K562 (cell line): ENCODE results near the gene NINJ1. TPM values are rescaled to one million over a fixed set of nuclear protein-coding genes. Genes with fewer than 3 reads are reported as not detected.

Source experiments
- ATF4 ChIP-seq: fragments of 450-650 bp; formaldehyde crosslinking; IDR thresholded peaks from 2 replicates; pipeline ENCODE4 v1.4.0; 2022; ENCODE audit warnings: mild to moderate bottlenecking, moderate library complexity
- BMI1 ChIP-seq: fragments of 150-350 bp; IDR thresholded peaks from 2 replicates; pipeline ENCODE4 v1.6.1; 2014; ENCODE audit warnings: low read length
- FOXJ3 ChIP-seq: sonication (generic); formaldehyde crosslinking; IDR thresholded peaks from 2 replicates; pipeline ENCODE4 v1.4.0; 2020; ENCODE audit warnings: mild to moderate bottlenecking, missing genetic modification reagents
- HDGF ChIP-seq: fragments of 450-650 bp; IDR thresholded peaks from 2 replicates; pipeline ENCODE4 v1.6.1; 2016
- LCOR ChIP-seq: sonication (generic); formaldehyde crosslinking; IDR thresholded peaks from 2 replicates; pipeline ENCODE4 v1.8.0; 2022; ENCODE audit warnings: mild to moderate bottlenecking, missing genetic modification reagents
- MED1 ChIP-seq: sonication (generic); formaldehyde crosslinking; IDR thresholded peaks from 2 replicates; pipeline ENCODE4 v1.8.1; 2023; ENCODE audit warnings: missing genetic modification reagents, borderline replicate concordance
- NRF1 ChIP-seq, 2 experiments: fragments of 450-650 bp; IDR thresholded peaks in 1 of 2; conservative IDR thresholded peaks in 1 of 2; 2 replicates each; pipeline ENCODE4 v1.6.1; 2014; ENCODE audit warnings: mild to moderate bottlenecking in 2 of 2
- PATZ1 ChIP-seq: fragments of 250-450 bp; sonication (Bioruptor Pico); IDR thresholded peaks from 2 replicates; pipeline ENCODE4 v1.5.0; 2020; ENCODE audit warnings: mild to moderate bottlenecking, borderline replicate concordance
- POLR2A ChIP-seq: fragments of 450-650 bp; conservative IDR thresholded peaks from 2 replicates; pipeline ENCODE4 v1.6.1; 2016
- SAFB ChIP-seq: fragments of 200-400 bp; formaldehyde crosslinking; IDR thresholded peaks from 2 replicates; pipeline ENCODE4 v1.6.1; 2017; ENCODE audit warnings: low read depth, low read length, borderline replicate concordance
- SIN3B ChIP-seq: fragments of 450-650 bp; IDR thresholded peaks from 2 replicates; pipeline ENCODE4 v1.6.1; 2017; ENCODE audit warnings: low read depth, mild to moderate bottlenecking, moderate library complexity
- TCF7 ChIP-seq: sonication (generic); IDR thresholded peaks from 2 replicates; pipeline ENCODE4 v1.6.1; 2016; ENCODE audit warnings: antibody characterized with exemption, borderline replicate concordance
- TEAD1 ChIP-seq, 2 experiments: fragments of 450-650 bp in 1 of 2; sonication (generic) in 1 of 2; formaldehyde crosslinking; IDR thresholded peaks; 2 replicates each; pipeline versions ENCODE4 v1.4.0 to v1.8.0; 2020 to 2022; ENCODE audit warnings: mild to moderate bottlenecking in 2 of 2, missing genetic modification reagents in 1 of 2
- U2AF1 ChIP-seq: fragments of 200-400 bp; formaldehyde crosslinking; optimal IDR thresholded peaks from 2 replicates; pipeline ENCODE3; 2017; ENCODE audit warnings: mild to moderate bottlenecking, low read depth, low read length, moderate library complexity
- ZNF354B ChIP-seq: fragments of 250-450 bp; sonication (Bioruptor Pico); IDR thresholded peaks from 2 replicates; pipeline ENCODE4 v1.4.0; 2020
- ZNF395 ChIP-seq: fragments of 200-800 bp; sonication (Bioruptor generic); IDR thresholded peaks from 2 replicates; pipeline ENCODE4 v1.6.1; 2017; ENCODE audit warnings: missing genetic modification characterization, missing compliant biosample characterization
- ZNF586 ChIP-seq: fragments of 450-650 bp; formaldehyde crosslinking; conservative IDR thresholded peaks from 2 replicates; pipeline ENCODE4 v1.4.0; 2020; ENCODE audit warnings: mild to moderate bottlenecking, moderate library complexity
- ZNF644 ChIP-seq: fragments of 200-800 bp; sonication (Bioruptor generic); IDR thresholded peaks from 2 replicates; pipeline ENCODE4 v1.6.1; 2016; ENCODE audit warnings: low read depth, missing genetic modification characterization, missing compliant biosample characterization
- polyA plus RNA-seq, 8 experiments: library from polyadenylated mRNA; depleted of rRNA in 4 of 8; stranded (reverse) in 5 of 8; unstranded in 3 of 8; fragments of >200 nt; fragmentation: Nextera tagmentation in 2 of 8; fragmentation: Illumina TruSeq in 1 of 8; extraction: Ambion mirVana in 2 of 8; extraction: Trizol in 1 of 8; gene quantifications; 2 replicates each; pipeline versions ENCODE4 v1.2.1 to v1.2.3, GENCODE V29; 2011 to 2014; ENCODE audit warnings: inconsistent platforms in 1 of 8, missing spikeins in 1 of 8
- total RNA-seq, 7 experiments: library from RNA; depleted of rRNA in 6 of 7; stranded (reverse); fragments of >200 nt in 6 of 7; fragmentation: Illumina TruSeq in 2 of 7; extraction: Trizol in 2 of 7; gene quantifications; 2 replicates each; pipeline versions ENCODE4 v1.2.1 to v1.2.3, GENCODE V29; 2011 to 2021; ENCODE audit warnings: low replicate concordance in 1 of 7
- TF ChIP-seq, protein P1 (sequence below): fragments of 250-450 bp; sonication (Bioruptor Pico); IDR thresholded peaks from 2 replicates; pipeline ENCODE4 v1.4.0; 2020; ENCODE audit warnings: mild to moderate bottlenecking

NINJ1 gene
- total and polyA plus RNA-seq, 9 of the 15 experiments (the other 6 are each of a cell fraction or from before 2014, with no cell fraction given), result 0.13 to 8.4 (median 4.9) TPM

DNA sequence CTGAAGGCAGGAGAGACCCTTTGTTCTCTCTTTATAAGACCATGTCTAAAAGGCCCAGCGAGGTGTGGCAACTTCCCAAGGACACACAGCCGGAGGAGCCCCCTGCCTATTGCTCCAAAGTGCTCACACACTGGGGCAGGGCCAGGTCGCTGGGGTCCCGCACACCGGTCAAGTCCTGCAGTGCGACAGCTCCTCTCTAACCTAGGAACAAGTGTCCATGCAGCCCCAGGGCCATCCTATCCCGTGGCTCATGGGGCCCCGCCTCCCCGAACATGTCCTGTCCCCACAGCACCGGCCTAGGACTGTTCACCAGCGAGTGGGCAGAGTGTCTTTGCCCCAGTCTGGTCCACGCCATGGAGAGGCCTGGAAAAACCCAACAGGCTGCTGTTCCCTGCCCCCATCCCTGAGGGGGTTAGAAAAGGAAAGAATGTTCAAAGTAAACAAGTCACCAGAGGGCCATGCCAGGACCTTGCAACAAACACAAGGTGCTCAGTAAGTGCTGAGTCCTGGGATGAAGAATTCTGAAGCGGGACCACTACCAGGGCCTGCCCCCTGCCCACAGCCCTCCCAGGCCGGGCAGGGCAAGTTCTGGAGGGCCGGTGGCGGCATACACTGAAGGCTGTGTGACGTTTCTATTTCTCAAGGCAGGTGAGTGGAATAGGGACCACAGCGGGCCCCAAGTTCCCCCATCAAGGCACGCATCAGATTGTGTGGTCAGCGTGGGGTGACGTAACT lies 938 bp downstream of the NINJ1 start (continued):
- no peak for TF ChIP-seq TEAD1 (CRISPR knock-in tag; IDR thresholded peaks at IDR 0.05)
- no peak for TF ChIP-seq HDGF
- no peak for TF ChIP-seq SAFB
- TF ChIP-seq PATZ1, result no peak
- no peak for TF ChIP-seq TCF7
- no peak for TF ChIP-seq ZNF354B (CRISPR knock-in tag)
- TF ChIP-seq, protein P1, sequence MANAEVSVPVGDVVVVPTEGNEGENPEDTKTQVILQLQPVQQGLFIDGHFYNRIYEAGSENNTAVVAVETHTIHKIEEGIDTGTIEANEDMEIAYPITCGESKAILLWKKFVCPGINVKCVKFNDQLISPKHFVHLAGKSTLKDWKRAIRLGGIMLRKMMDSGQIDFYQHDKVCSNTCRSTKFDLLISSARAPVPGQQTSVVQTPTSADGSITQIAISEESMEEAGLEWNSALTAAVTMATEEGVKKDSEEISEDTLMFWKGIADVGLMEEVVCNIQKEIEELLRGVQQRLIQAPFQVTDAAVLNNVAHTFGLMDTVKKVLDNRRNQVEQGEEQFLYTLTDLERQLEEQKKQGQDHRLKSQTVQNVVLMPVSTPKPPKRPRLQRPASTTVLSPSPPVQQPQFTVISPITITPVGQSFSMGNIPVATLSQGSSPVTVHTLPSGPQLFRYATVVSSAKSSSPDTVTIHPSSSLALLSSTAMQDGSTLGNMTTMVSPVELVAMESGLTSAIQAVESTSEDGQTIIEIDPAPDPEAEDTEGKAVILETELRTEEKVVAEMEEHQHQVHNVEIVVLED (CRISPR knock-in tag), result no peak
- TF ChIP-seq BMI1, result no peak
- no peak for TF ChIP-seq FOXJ3
- no peak for TF ChIP-seq SIN3B
- no peak for TF ChIP-seq U2AF1
- TF ChIP-seq MED1 (CRISPR knock-in tag), result no peak
- no peak for TF ChIP-seq ZNF644 (tag)
- TF ChIP-seq ZNF586, result no peak
- TF ChIP-seq NRF1 (conservative IDR thresholded peaks at IDR 0.05 in 1 of 2, IDR thresholded peaks at IDR 0.05 in 1 of 2), result no peak
- no peak for TF ChIP-seq LCOR (CRISPR knock-in tag)
- TF ChIP-seq ATF4 (CRISPR knock-in tag), result no peak
- no peak for TF ChIP-seq ZNF395 (CRISPR knock-in tag)
- TF ChIP-seq POLR2A, result no peak
